HT1080 (cell line): ENCODE data around the gene TAS2R38. TPM values are rescaled to one million over a fixed set of nuclear protein-coding genes. Genes with fewer than 3 reads are reported as not detected.

Source experiments
- DNase-seq: peaks from one replicate; pipeline ENCODE4 v3.0.0-alpha.2; 2015; ENCODE audit warnings: low read depth
- total RNA-seq: library from RNA; depleted of rRNA; stranded (reverse); fragments of >200 nt; shearing (Covaris generic); gene quantifications from 2 replicates; pipeline ENCODE4 v1.2.3, GENCODE V29; 2014

TAS2R38 gene
- total RNA-seq, 1 experiment from 2014 or later, result not detected

GRCh38 chr7:141976524-141977245, 3.1 kb upstream of the TAS2R38 start:
- DNase-seq, result no peak

DNA sequence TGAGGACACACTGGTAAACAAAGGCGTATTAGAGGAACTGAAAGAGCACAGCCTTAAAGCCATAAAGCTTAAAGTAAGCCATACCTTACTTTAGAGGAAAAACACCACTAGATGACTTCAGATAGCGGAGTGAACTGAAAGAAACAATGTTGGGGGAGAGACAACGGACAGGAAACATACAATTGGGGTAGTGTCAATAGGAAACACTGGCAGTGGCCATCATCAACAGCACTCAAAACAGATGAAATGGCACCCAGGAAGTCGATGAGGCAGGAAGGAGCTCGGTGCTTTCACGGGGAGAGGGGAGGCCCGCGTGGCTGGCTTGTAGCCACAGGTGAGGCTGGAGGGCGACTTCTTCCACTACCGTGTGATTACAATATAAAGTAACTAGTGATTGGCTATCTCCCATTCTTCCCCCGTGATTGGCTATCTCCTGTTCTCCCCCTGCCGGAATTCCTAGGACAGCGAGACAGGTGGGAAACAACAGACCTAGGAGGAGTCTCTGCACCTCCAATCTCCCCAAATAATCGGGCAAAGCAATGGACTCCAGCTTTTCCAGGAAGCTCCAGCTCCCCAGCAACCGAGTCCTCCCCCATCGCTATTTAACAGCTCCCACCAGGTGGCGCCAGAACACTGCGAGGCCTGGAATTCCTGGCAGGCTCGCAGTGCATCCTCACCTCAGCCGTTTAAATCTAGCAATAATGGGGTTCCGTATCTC, 2.4 kb upstream of the TAS2R38 start:
- DNase-seq, result peak; percentile 65

- no peak for DNase-seq
These were observed 1.3 kb upstream of the TAS2R38 start for GRCh38 chr7:141974831-141975230.

DNA sequence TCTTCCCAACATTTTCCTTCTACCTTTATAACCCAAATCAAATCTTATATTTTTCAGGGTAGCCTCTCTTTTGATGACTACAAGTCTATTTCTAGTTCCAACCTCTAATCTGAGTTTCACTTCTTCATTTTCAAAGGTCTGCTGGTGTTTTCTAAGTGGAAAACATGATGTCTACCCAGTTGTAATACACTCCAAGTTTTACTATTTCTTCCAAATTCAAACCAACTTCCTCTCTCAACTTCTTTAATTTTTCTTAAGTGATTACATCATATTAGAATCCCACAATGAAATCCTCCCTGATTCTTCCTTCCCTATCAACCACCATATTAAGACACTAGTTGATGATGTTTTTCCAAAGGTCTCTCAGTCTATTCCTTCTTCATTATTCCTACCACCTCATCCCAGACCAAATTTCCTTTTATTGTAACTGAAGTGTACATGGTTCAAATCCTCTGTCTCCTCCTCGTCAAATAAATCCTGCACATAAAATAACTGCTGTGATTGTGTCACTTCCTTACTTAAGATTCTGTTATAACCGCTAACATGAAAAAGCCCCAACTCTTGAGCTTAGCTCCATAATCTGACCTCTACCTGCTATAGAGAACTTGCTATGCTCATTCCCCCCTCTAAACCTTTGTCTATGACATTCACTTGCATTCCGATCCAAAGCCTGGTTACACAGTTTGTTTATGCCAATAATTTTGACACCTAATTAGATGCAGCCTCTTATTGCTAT, 12.7 kb downstream of the TAS2R38 start:
- no peak for DNase-seq

DNA sequence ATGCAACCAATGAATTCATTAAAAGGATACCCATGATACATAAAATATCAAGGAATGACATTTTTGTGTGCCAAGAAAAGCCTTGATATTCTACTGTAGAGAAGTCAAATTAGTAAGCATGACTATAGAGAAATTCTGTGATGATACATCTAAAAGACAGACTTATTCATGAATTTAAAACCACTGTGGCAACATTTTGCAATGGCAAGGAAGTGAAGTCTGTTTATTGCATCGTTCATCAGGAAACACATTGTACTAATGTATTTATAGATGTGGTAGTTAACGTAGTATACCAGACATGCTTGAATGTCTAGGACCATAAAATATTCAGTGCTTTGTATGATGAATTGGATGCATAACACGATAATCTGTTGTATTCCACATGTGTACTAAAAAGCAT, 17.5 kb downstream of the TAS2R38 start:
- DNase-seq, result peak; percentile 20

DNA sequence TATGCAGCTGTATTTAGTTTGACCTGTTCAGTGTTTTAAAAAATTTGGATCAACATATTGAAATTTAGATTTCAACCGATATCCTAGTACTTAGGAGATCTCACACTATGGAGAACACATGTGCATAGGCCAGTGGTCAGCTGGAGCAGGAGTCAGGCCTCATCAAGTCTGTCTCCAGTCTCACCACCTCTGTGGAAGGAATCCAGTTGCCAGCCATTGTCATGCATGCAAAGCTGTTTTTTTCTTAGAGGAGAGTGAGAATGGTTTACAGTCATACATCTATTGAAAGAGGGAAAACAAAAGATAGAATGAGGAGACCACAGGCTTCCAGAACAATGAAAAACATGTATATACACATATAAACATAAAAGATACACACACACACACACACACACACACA, 19.2 kb downstream of the TAS2R38 start:
- DNase-seq, result no peak

- no peak for DNase-seq
These were observed 21.1 kb downstream of the TAS2R38 start for GRCh38 chr7:141952461-141952860.

- DNase-seq, result no peak
These were observed 22.8 kb downstream of the TAS2R38 start for GRCh38 chr7:141950806-141951205.

- DNase-seq, result no peak
These were observed 23.7 kb downstream of the TAS2R38 start for GRCh38 chr7:141949911-141950310.

GRCh38 chr7:141949451-141949850, 24.1 kb downstream of the TAS2R38 start:
- DNase-seq, result no peak

- no peak for DNase-seq
These were observed 24.6 kb downstream of the TAS2R38 start for GRCh38 chr7:141949021-141949420.

DNA sequence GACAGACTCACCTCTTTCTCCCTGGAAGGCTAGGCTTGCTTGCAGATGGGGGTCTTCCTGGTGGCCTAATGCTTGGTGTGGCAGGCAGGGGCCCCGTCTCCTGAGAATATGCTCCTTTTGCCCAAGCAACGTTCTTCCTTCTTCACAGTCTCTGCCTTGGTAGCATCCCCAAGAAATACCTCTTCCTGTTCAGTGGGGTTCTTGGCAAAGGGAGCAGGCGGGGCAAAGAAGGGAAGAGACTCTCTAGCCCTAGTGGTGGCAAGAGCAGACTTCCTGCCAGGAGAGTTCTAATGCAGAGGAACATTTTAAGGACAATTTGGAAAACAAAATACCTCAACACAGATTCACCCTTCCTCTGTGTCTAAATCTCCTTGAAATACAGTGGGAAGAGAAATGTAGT, 26.8 kb downstream of the TAS2R38 start, which contains the start of gene CLEC5A:
CLEC5A (minus strand) TSS at position 179 of the 400 bp plus-strand sequence. CDS start 682 bp downstream, outside the sequence.
- DNase-seq, result no peak

GRCh38 chr7:141945356-141945755, 28.2 kb downstream of the TAS2R38 start:
- peak; percentile 81 for DNase-seq

- DNase-seq, result no peak
These were observed 28.8 kb downstream of the TAS2R38 start for GRCh38 chr7:141944811-141945210.

DNA sequence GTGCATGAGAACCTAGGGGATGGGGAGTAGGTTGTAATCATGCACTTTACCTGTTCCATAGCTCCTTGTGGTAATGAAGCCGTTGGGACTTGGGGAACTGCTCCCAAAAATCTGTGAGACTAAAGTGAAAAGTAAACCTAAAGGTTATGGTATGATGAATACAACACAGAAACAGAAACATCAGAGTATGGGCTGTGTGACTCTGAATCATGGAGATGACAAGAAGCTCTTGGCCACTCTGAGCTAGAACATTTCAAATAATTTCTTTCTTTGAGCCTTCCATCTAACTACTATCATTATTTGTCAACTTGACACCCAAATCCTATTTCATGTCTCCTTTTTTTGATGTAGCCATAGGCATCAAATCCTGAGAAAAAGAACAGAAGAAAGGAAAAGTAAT, 29.7 kb downstream of the TAS2R38 start:
- DNase-seq, result no peak

DNA sequence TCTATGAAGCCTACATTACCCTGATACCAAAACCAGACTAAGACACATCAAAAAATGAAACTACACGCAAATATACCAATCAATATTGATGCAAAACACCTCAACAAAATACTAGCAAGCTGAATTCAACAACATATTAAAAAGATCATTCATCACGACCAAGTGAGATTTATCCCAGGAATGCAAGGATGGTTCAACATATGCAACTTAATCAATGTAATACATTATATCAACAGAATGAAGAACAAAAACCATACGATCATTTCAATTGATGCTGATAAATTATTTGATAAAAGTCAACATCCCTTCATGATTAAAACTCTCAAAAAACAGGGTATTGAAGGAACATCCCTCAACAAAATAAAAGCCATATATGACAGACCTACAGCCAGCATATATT, 32.5 kb downstream of the TAS2R38 start:
- no peak for DNase-seq

GRCh38 chr7:141930211-141930610, 43.4 kb downstream of the TAS2R38 start:
- no peak for DNase-seq

DNA sequence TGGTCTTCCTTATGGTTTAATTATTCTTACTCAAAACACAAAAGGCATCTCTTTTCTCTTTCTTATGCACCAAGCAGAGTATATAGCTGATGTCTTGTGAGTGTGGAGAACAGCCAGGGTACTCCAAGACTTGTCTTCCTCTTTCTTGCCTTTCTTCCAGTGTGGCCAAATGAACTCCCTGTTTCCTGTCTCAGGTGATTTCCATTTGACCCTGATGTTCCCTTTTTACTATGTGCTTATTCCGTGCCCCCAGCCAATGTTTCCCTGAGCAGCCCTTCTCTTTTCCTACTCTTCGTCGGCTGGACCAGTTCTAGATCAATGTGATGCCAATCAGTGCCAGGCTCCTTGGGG, 44.8 kb downstream of the TAS2R38 start:
- no peak for DNase-seq

DNA sequence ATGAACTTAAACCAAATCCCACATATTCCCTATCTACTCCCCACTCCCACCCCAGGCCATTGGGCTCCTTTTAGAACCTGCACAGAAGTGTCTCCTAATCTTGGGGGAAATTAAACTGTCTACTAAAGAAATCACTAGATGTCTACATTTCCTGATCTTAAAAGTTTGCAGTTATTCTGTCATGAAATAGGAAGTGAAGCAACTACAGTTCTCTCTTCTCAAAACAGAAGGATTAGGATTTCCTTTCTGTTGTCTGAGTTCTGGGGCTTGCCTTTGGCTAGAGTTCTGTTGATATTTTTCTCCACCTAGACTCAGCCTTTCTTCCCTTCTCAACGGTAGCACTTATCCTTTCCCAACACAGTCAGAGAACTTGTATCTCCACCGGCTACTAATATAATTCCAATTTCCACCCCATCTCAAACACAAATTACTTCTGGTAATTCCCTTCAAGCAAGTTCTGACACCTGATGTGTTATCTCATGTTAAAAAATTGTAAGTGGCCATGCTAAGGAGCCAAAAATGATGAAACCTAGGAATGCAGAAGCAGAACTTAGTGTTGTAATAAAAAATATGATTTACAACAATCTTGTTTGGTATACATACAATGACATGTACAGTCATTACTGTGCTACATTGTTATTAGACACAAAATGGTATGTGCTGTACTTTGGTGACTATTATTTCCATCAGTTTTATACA, 45.3 kb downstream of the TAS2R38 start:
- DNase-seq, result no peak
